GM18508 (cell line): ENCODE results near the gene PPP1R10.

Source experiments
- ATAC-seq: cut with Tn5 transposase; IDR thresholded peaks from one replicate; pipeline ENCODE4 v1.9.1; 2021; ENCODE audit warnings: moderate number of reproducible peaks; ENCODE audit not compliant: insufficient read depth, unreplicated experiment

The PPP1R10 gene

GRCh38 chr6:30625511-30625910, 8.5 kb upstream of the PPP1R10 start:
- ATAC-seq, result no peak

GRCh38 chr6:30619561-30619960, 2.5 kb upstream of the PPP1R10 start:
- no peak for ATAC-seq

GRCh38 chr6:30618270-30618797, 1.3 kb upstream of the PPP1R10 start:
- no peak for ATAC-seq

GRCh38 chr6:30617565-30618269, 674 bp upstream of the PPP1R10 start, which contains the start of gene MRPS18B:
MRPS18B (plus strand) TSS chr6:30617840; CDS start chr6:30617866, 26 bp downstream.
- peak; percentile 36 for ATAC-seq

GRCh38 chr6:30615958-30616810, 859 bp downstream of the PPP1R10 start:
- no peak for ATAC-seq

GRCh38 chr6:30615219-30615957, 1.7 kb downstream of the PPP1R10 start:
- ATAC-seq, result no peak

GRCh38 chr6:30614843-30615218, 2.2 kb downstream of the PPP1R10 start:
- no peak for ATAC-seq

GRCh38 chr6:30614044-30614842, 2.8 kb downstream of the PPP1R10 start:
- ATAC-seq, result no peak

GRCh38 chr6:30613251-30614043, 3.6 kb downstream of the PPP1R10 start:
- no peak for ATAC-seq

GRCh38 chr6:30612687-30613248, 4.3 kb downstream of the PPP1R10 start:
- ATAC-seq, result no peak

- no peak for ATAC-seq
These were observed 4.8 kb downstream of the PPP1R10 start for GRCh38 chr6:30612213-30612612.

- no peak for ATAC-seq
These were observed 5.2 kb downstream of the PPP1R10 start for GRCh38 chr6:30611856-30612194.

- ATAC-seq, result no peak
These were observed 5.7 kb downstream of the PPP1R10 start for GRCh38 chr6:30611150-30611855.

GRCh38 chr6:30610065-30610464, 7.0 kb downstream of the PPP1R10 start:
- no peak for ATAC-seq

GRCh38 chr6:30603961-30604360, 13.1 kb downstream of the PPP1R10 start:
- no peak for ATAC-seq

- no peak for ATAC-seq
These were observed 15.0 kb downstream of the PPP1R10 start for GRCh38 chr6:30601815-30602641.

- ATAC-seq, result no peak
These were observed 15.6 kb downstream of the PPP1R10 start for GRCh38 chr6:30601436-30601814.
